Neural progenitor cell (in vitro differentiated cells): Measurements from ENCODE around the gene SLC38A8. TPM values are rescaled to one million over a fixed set of nuclear protein-coding genes. Genes with fewer than 3 reads are reported as not detected.
A peak's percentile ranks its signal among the peaks of the same experiment; 100 is the strongest.

Experiments
- DNase-seq: peaks from one replicate; pipeline ENCODE4 v3.0.0-alpha.2; 2016; ENCODE audit warnings: low spot score
- H2AFZ ChIP-seq: fragments of 200-600 bp; sonication (generic); replicated peaks from 2 replicates; pipeline ENCODE4 v1.6.1; 2016; ENCODE audit warnings: antibody characterized with exemption
- H3F3A ChIP-seq: fragments of 200-600 bp; sonication (generic); 2 replicates; pipeline ENCODE4 v1.6.1; 2016; ENCODE audit warnings: antibody characterized with exemption, low read depth
- H3K27ac ChIP-seq: fragments of 200-600 bp; sonication (generic); 2 replicates; pipeline ENCODE4 v1.5.1; 2016; ENCODE audit warnings: mild to moderate bottlenecking
- H3K27me3 ChIP-seq: fragments of 200-600 bp; sonication (generic); 2 replicates; pipeline ENCODE4 v1.6.1; 2016; ENCODE audit warnings: mild to moderate bottlenecking, moderate library complexity
- H3K36me3 ChIP-seq: fragments of 200-600 bp; sonication (generic); 2 replicates; pipeline ENCODE4 v1.5.1; 2016
- H3K4me1 ChIP-seq: fragments of 200-600 bp; sonication (generic); 2 replicates; pipeline ENCODE4 v1.6.1; 2016; ENCODE audit warnings: mixed run types
- H3K4me2 ChIP-seq: fragments of 200-600 bp; sonication (generic); 2 replicates; pipeline ENCODE4 v1.6.1; 2016
- H3K4me3 ChIP-seq: fragments of 200-600 bp; sonication (generic); 2 replicates; pipeline ENCODE4 v1.5.1; 2016
- H3K79me2 ChIP-seq: fragments of 200-600 bp; sonication (generic); 2 replicates; pipeline ENCODE4 v1.6.1; 2016; ENCODE audit warnings: low read depth
- H3K9ac ChIP-seq: fragments of 200-600 bp; sonication (generic); 2 replicates; pipeline ENCODE4 v1.6.1; 2016
- H3K9me3 ChIP-seq: fragments of 200-600 bp; sonication (generic); 2 replicates; pipeline ENCODE4 v1.5.1; 2016; ENCODE audit warnings: low read depth
- H4K20me1 ChIP-seq: fragments of 200-600 bp; sonication (generic); 2 replicates; pipeline ENCODE4 v1.6.1; 2016; ENCODE audit warnings: low read depth
- H3K27ac Mint-ChIP-seq: 3 replicates; pipeline ENCODE4 v1.8.0; 2021; ENCODE audit warnings: mixed read lengths
- H3K27me3 Mint-ChIP-seq: 2 replicates; pipeline ENCODE4 v1.8.0; 2022; ENCODE audit warnings: low read depth, mild to moderate bottlenecking, inconsistent platforms, moderate library complexity, mixed read lengths; ENCODE audit not compliant: insufficient read depth
- H3K36me3 Mint-ChIP-seq: 3 replicates; pipeline ENCODE4 v1.8.0; 2021; ENCODE audit warnings: mixed read lengths
- H3K4me1 Mint-ChIP-seq: 3 replicates; pipeline ENCODE4 v1.8.0; 2021; ENCODE audit warnings: mixed read lengths
- H3K4me3 Mint-ChIP-seq: 3 replicates; pipeline ENCODE4 v1.8.0; 2021; ENCODE audit warnings: mild to moderate bottlenecking, moderate library complexity, mixed read lengths
- H3K9me3 Mint-ChIP-seq: 3 replicates; pipeline ENCODE4 v1.8.0; 2020; ENCODE audit warnings: mixed read lengths
- EZH2 ChIP-seq: fragments of 200-600 bp; sonication (generic); IDR thresholded peaks from 2 replicates; pipeline ENCODE4 v1.6.1; 2017; ENCODE audit warnings: antibody characterized with exemption, mild to moderate bottlenecking, moderate library complexity
- EZH2phosphoT487 ChIP-seq: fragments of 200-600 bp; sonication (generic); IDR thresholded peaks from 2 replicates; pipeline ENCODE4 v1.6.1; 2017; ENCODE audit warnings: antibody characterized with exemption
- total RNA-seq: library from RNA; depleted of rRNA; stranded (reverse); fragments of >200 nt; gene quantifications from 2 replicates; pipeline ENCODE4 v1.2.3, GENCODE V29; 2015; ENCODE audit warnings: low replicate concordance
- TF ChIP-seq, protein P1 (sequence below): fragments of 200-600 bp; sonication (generic); IDR thresholded peaks from 2 replicates; pipeline ENCODE4 v1.5.1; 2017; ENCODE audit warnings: antibody characterized with exemption, mild to moderate bottlenecking

The SLC38A8 gene
- total RNA-seq, 1 donor from 2014 or later: not detected

DNA sequence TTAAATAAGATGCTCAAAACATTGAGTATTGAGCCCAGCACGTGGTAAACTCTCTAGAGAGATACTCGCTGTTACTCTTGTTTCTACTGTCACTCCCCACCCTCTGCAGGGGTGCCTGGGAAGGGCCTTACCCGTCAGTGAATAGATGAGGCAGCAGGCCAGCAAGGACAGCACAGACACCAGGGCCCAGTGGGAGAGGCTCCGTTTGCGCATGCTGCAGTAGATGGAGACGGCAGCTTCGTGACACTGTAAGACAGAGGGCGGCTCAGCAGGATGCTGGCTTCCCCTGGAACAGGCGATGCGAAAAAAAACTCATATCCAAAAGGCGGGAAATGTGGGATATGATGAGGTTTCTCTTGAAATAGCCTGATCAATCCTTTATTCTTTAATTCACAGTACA, 20.0 kb downstream of the SLC38A8 start:
- Mint-ChIP-seq H3K4me3 (no peak overlapping the region), H3K36me3 (peaks cover 7% of the 10 kb centered on the region), H3K9me3 (peaks cover 37% of the 10 kb centered on the region), H3K4me1 (peaks cover 33% of the 10 kb centered on the region), H3K27ac (peak overlapping the region; percentile 63), H3K27me3 (peaks cover 8% of the 10 kb centered on the region)
- Histone ChIP-seq H3K79me2 (no peaks in the 10 kb centered on the region), H4K20me1 (no peaks in the 10 kb centered on the region), H3K27ac (no peak overlapping the region), H3K4me3 (no peak overlapping the region), H3K27me3 (no peaks in the 10 kb centered on the region), H2AFZ (peak overlapping the region; percentile 68), H3K9me3 (peaks cover 9% of the 10 kb centered on the region), H3K36me3 (no peaks in the 10 kb centered on the region), H3K4me1 (peaks cover 20% of the 10 kb centered on the region), H3F3A (peaks cover 9% of the 10 kb centered on the region), H3K4me2 (no peak overlapping the region), H3K9ac (no peak overlapping the region)
- no peak for TF ChIP-seq EZH2
- TF ChIP-seq, protein P1, sequence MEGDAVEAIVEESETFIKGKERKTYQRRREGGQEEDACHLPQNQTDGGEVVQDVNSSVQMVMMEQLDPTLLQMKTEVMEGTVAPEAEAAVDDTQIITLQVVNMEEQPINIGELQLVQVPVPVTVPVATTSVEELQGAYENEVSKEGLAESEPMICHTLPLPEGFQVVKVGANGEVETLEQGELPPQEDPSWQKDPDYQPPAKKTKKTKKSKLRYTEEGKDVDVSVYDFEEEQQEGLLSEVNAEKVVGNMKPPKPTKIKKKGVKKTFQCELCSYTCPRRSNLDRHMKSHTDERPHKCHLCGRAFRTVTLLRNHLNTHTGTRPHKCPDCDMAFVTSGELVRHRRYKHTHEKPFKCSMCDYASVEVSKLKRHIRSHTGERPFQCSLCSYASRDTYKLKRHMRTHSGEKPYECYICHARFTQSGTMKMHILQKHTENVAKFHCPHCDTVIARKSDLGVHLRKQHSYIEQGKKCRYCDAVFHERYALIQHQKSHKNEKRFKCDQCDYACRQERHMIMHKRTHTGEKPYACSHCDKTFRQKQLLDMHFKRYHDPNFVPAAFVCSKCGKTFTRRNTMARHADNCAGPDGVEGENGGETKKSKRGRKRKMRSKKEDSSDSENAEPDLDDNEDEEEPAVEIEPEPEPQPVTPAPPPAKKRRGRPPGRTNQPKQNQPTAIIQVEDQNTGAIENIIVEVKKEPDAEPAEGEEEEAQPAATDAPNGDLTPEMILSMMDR: no peak
- no peak for TF ChIP-seq EZH2phosphoT487
- DNase-seq: no peak

DNA sequence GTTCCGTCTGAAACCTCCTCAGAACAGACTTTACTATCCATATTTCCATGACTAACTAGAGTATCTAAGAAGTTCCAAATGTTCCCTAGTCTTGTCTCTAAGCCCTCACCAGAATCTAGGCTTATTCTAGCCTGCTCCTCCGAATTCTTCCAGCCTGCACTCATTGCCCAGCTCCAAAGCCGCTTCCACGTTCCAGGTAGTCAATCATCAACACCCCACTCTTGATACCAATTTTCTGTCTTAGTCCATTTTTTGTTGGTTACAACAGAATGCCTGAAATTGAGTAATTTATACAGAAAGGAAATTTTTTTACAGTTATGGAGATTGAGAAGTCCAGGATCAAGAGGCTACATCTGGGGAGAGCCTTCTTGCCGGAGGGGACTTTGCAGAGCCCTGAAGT, 21.1 kb downstream of the SLC38A8 start:
- no peak for DNase-seq
- Histone ChIP-seq H3K36me3 (no peaks in the 10 kb centered on the region), H3K4me1 (peaks cover 9% of the 10 kb centered on the region), H3K79me2 (no peaks in the 10 kb centered on the region), H2AFZ (no peak overlapping the region), H4K20me1 (no peaks in the 10 kb centered on the region), H3K9me3 (peaks cover 9% of the 10 kb centered on the region), H3F3A (peaks cover 9% of the 10 kb centered on the region), H3K4me3 (no peak overlapping the region), H3K27ac (no peak overlapping the region), H3K4me2 (no peak overlapping the region), H3K27me3 (no peaks in the 10 kb centered on the region), H3K9ac (no peak overlapping the region)
- H3K27ac Mint-ChIP-seq: no peak overlapping the region
- no peak for TF ChIP-seq EZH2phosphoT487
- TF ChIP-seq, protein P1: no peak
- TF ChIP-seq EZH2: no peak
- H3K4me1 Mint-ChIP-seq: peaks cover 30% of the 10 kb centered on the region
- peaks cover 37% of the 10 kb centered on the region for H3K9me3 Mint-ChIP-seq
- H3K27me3 Mint-ChIP-seq: peaks cover 8% of the 10 kb centered on the region
- peaks cover 7% of the 10 kb centered on the region for H3K36me3 Mint-ChIP-seq
- H3K4me3 Mint-ChIP-seq: peak overlapping the region; percentile 0

DNA sequence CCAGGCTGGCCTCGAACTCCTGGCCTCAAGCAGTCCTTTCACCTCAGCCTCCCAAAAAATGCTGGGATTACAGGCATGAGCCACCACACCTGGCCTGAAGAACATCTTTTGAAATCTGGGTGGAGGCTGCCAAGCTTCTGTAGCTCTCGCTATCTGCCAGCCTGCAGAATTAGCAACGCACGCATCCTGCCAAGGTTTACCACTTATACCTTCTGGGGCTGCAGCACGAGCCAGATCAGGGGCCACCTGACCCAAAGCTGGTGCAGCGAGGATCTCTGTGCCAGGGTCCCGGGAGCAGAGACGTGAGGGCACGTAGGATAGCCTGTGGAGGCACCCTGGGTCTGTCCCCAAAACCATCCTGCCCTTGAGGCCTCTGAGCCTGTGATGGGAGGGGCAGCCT, 22.2 kb downstream of the SLC38A8 start:
- H3F3A ChIP-seq: peaks cover 9% of the 10 kb centered on the region
- H3K4me3 ChIP-seq: no peak overlapping the region
- no peak for DNase-seq
- no peaks in the 10 kb centered on the region for H3K36me3 ChIP-seq
- Mint-ChIP-seq H3K27ac (no peak overlapping the region), H3K4me1 (peaks cover 27% of the 10 kb centered on the region), H3K4me3 (no peak overlapping the region), H3K27me3 (peaks cover 12% of the 10 kb centered on the region), H3K9me3 (peaks cover 37% of the 10 kb centered on the region), H3K36me3 (peaks cover 7% of the 10 kb centered on the region)
- no peaks in the 10 kb centered on the region for H3K27me3 ChIP-seq
- no peak overlapping the region for H2AFZ ChIP-seq
- H4K20me1 ChIP-seq: no peaks in the 10 kb centered on the region
- H3K9ac ChIP-seq: no peak overlapping the region
- H3K79me2 ChIP-seq: no peaks in the 10 kb centered on the region
- TF ChIP-seq, protein P1: no peak
- TF ChIP-seq EZH2phosphoT487 (no peak), EZH2 (no peak)
- no peak overlapping the region for H3K4me2 ChIP-seq
- no peak overlapping the region for H3K27ac ChIP-seq
- H3K4me1 ChIP-seq: peaks cover 7% of the 10 kb centered on the region
- H3K9me3 ChIP-seq: peaks cover 9% of the 10 kb centered on the region
